GM23338 (cell line): ENCODE results near the gene NHLH2.

Experiments used
- EZH2 ChIP-seq: fragments of 200-600 bp; sonication (generic); IDR thresholded peaks from one replicate; pipeline ENCODE4 v1.8.0; 2017; ENCODE audit warnings: antibody characterized with exemption, mild to moderate bottlenecking, low read depth; ENCODE audit not compliant: unreplicated experiment
- EZH2phosphoT487 ChIP-seq: fragments of 200-600 bp; sonication (generic); IDR thresholded peaks from one replicate; pipeline ENCODE4 v1.8.1; 2018; ENCODE audit warnings: antibody characterized with exemption; ENCODE audit not compliant: unreplicated experiment
- POLR2AphosphoS5 ChIP-seq: IDR thresholded peaks from 2 replicates; pipeline ENCODE4 v1.6.1; 2016; ENCODE audit warnings: antibody characterized with exemption, low read depth
- TF ChIP-seq, protein P1 (sequence below), 2 experiments: fragments of 200-600 bp in 1 of 2; sonication (generic) in 1 of 2; conservative IDR thresholded peaks; 2 replicates each; pipeline versions ENCODE4 v1.5.1 to v1.6.1; 2016 to 2017; ENCODE audit warnings: antibody characterized with exemption in 2 of 2, low read depth in 2 of 2, mild to moderate bottlenecking in 2 of 2, moderate library complexity in 1 of 2
- TF ChIP-seq, protein P2 (sequence below): IDR thresholded peaks from 2 replicates; pipeline ENCODE4 v1.6.1; 2016; ENCODE audit warnings: antibody characterized with exemption
- TF ChIP-seq, protein P3 (sequence below): IDR thresholded peaks from one replicate; pipeline ENCODE4 v1.6.1; 2018; ENCODE audit warnings: antibody characterized with exemption; ENCODE audit not compliant: unreplicated experiment

DNA sequence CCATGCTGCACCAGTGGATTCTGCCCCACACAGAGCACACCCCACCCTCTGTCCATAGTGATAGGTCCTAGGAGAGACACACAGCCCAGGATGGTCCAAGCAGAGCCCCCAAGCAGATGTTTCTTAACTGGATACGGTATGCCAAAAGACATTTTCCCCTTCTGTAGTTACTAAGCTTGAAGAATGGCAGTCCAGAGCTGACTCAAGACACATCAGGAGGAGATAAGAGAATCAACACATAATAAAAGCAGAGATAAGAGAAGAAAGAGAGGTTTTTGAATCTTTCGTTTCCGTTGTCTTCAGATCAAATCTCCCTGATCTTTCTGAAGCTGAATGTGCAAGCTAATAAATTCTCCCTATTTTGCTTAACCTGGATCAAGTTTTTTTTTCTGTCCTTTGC lies 50.6 kb downstream of the NHLH2 start:
- TF ChIP-seq, protein P1, sequence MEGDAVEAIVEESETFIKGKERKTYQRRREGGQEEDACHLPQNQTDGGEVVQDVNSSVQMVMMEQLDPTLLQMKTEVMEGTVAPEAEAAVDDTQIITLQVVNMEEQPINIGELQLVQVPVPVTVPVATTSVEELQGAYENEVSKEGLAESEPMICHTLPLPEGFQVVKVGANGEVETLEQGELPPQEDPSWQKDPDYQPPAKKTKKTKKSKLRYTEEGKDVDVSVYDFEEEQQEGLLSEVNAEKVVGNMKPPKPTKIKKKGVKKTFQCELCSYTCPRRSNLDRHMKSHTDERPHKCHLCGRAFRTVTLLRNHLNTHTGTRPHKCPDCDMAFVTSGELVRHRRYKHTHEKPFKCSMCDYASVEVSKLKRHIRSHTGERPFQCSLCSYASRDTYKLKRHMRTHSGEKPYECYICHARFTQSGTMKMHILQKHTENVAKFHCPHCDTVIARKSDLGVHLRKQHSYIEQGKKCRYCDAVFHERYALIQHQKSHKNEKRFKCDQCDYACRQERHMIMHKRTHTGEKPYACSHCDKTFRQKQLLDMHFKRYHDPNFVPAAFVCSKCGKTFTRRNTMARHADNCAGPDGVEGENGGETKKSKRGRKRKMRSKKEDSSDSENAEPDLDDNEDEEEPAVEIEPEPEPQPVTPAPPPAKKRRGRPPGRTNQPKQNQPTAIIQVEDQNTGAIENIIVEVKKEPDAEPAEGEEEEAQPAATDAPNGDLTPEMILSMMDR (conservative IDR thresholded peaks at IDR 0.05; ENCODE audit: low read depth in 2 of 2): no peak
- TF ChIP-seq, protein P2, sequence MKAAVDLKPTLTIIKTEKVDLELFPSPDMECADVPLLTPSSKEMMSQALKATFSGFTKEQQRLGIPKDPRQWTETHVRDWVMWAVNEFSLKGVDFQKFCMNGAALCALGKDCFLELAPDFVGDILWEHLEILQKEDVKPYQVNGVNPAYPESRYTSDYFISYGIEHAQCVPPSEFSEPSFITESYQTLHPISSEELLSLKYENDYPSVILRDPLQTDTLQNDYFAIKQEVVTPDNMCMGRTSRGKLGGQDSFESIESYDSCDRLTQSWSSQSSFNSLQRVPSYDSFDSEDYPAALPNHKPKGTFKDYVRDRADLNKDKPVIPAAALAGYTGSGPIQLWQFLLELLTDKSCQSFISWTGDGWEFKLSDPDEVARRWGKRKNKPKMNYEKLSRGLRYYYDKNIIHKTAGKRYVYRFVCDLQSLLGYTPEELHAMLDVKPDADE: no peak
- no peak for TF ChIP-seq EZH2
- no peak for TF ChIP-seq EZH2phosphoT487
- TF ChIP-seq POLR2AphosphoS5: no peak
- TF ChIP-seq, protein P3, sequence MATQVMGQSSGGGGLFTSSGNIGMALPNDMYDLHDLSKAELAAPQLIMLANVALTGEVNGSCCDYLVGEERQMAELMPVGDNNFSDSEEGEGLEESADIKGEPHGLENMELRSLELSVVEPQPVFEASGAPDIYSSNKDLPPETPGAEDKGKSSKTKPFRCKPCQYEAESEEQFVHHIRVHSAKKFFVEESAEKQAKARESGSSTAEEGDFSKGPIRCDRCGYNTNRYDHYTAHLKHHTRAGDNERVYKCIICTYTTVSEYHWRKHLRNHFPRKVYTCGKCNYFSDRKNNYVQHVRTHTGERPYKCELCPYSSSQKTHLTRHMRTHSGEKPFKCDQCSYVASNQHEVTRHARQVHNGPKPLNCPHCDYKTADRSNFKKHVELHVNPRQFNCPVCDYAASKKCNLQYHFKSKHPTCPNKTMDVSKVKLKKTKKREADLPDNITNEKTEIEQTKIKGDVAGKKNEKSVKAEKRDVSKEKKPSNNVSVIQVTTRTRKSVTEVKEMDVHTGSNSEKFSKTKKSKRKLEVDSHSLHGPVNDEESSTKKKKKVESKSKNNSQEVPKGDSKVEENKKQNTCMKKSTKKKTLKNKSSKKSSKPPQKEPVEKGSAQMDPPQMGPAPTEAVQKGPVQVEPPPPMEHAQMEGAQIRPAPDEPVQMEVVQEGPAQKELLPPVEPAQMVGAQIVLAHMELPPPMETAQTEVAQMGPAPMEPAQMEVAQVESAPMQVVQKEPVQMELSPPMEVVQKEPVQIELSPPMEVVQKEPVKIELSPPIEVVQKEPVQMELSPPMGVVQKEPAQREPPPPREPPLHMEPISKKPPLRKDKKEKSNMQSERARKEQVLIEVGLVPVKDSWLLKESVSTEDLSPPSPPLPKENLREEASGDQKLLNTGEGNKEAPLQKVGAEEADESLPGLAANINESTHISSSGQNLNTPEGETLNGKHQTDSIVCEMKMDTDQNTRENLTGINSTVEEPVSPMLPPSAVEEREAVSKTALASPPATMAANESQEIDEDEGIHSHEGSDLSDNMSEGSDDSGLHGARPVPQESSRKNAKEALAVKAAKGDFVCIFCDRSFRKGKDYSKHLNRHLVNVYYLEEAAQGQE: no peak
